NCI-H1694 treated with DMSO at 0.1 percent for 48 hours (cell line): ENCODE measurements around the gene FBXO8.

Experiments used
- DNase-seq: peaks from one replicate; lab custom pipeline; 2025; lab: John Stamatoyannopoulos, UW

Gene FBXO8

DNA sequence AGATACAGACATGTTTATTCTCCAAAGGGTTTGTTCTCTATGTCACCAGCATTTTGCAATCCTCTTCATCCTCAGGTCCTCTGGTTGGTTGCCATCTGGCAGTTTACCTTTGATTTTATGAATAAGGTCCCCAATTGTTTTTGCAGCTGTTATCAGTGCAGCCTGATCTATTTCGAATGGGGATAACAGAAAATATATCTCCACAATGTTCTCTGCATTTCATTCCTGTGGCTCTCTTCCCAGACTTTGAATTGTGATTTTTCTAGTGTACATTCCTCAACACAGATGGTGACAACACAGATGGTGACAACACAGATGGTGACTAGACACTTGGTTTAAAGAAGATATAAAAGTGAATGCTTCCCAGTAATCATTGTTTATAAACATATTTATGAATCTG, 74.1 kb downstream of the FBXO8 start:
- DNase-seq, result no peak

DNA sequence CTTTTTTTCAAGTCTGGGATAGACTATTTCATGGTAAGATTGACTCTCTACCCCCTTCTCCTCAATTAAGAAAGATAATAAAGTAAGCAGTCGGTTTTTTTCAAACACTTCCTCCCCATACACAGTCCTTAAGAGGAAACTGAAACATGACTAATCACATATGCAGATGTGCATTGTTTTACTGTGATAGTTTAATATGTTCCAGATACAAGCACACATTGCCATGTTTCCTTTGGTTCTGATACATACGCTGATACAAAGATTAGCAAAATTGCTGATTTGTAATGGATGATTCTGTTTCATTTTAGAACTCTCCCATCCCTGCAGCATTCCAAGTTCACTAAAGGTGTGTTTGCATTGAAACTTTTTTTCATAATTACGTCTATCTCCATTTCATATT, 76.1 kb downstream of the FBXO8 start:
- DNase-seq, result no peak

DNA sequence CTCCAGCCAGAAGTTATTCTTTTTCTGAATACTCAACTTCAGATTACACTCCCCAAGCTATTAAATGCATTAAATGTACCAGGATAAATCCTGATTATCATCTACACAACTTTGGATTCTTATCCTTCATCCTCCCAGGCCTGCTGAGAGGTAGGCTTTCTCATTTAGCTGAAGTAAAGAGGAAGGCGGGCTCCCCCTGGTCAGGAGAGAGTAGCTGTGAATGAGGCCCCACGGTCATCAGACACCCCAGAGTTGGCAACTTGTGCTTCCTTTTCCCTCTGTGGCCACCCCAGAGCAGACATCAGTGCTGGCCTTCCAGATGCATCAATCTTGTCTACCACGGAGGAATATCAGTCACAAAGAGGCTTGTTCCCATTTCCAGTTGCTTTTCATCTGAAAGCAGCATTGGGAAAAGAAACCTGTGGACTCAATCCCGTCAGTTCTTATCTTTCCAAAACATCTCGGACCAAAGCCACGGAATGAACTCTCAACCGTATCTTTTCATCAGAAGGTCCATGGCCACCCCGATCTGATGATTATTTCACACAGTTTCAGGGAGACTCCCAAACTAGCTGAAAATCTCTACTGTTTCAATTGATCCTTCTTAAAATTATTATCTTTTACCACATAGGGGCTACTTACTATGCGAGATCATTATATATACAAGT, 79.2 kb downstream of the FBXO8 start:
- DNase-seq, result no peak

DNA sequence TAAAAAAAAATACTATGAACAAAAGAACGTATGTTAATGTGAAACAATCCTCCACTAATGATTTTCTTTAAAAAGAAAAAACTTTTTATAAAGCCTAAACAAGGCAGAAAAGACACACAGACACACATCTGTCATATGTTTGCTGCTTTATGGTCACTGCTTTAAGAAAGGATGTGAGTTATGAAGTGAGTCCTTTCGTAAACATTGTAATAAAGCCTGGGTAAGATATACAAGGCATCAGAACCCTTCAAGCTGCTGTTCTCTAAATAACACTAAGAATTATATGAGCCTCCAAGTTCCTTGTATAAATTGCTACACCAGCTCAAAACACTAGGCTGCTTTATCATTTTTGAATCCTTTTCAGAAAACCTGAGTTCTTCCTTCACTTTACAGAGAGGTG, 81.6 kb downstream of the FBXO8 start:
- DNase-seq, result no peak

DNA sequence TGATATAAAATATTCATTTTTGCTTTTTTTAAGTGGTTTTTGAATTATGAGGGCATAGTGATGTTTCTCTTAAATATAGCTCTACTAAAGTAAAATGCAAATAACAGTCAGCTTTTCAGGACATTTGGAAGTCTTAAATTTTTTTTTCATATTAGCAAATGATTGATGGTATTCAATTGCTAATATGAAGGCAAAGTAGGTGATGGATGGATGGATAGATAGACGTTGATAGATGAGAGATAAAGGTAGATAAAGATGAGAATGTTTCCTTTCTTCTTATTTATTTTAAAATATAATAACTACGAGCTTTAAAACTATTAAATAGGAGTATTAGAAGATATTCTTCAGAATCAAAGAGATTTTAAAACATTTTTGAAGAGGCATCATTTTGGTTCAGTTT, 83.7 kb downstream of the FBXO8 start:
- DNase-seq, result no peak

DNA sequence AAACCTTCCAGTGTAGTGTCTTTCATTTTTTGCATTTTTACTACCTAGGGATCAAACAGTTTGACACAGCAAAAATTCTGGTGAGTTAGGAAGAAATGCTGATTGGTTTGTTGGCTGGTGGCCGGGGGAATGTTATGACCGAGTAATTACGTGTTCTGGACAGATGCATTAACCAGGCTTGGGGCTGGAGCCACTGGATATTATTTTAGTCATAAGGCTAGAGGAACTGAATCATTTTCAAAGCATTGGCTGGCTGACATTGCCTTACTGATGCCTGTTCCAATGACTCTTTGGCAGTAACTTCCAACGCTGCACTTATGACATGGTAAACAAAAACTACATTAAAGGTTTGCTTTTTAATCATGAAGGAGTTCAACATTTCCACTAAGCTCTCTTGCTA, 84.6 kb downstream of the FBXO8 start:
- DNase-seq, result no peak

DNA sequence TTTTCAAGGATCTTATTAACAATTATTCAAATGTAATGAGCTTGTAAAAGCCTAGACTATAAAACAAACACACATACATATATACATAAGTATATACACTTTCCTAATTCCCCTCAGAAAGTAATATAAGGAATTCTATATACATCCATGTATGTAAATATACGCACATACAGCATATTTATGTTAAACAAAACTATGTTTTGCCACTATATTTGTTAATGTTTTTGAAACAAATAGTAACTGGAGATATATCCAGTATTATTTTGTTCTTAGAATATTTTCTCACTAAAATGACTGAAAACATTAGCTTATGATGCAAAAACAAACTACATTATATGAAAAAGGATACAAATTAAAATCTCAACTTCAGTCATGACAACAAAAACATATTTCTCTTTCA, 85.1 kb downstream of the FBXO8 start:
- no peak for DNase-seq

DNA sequence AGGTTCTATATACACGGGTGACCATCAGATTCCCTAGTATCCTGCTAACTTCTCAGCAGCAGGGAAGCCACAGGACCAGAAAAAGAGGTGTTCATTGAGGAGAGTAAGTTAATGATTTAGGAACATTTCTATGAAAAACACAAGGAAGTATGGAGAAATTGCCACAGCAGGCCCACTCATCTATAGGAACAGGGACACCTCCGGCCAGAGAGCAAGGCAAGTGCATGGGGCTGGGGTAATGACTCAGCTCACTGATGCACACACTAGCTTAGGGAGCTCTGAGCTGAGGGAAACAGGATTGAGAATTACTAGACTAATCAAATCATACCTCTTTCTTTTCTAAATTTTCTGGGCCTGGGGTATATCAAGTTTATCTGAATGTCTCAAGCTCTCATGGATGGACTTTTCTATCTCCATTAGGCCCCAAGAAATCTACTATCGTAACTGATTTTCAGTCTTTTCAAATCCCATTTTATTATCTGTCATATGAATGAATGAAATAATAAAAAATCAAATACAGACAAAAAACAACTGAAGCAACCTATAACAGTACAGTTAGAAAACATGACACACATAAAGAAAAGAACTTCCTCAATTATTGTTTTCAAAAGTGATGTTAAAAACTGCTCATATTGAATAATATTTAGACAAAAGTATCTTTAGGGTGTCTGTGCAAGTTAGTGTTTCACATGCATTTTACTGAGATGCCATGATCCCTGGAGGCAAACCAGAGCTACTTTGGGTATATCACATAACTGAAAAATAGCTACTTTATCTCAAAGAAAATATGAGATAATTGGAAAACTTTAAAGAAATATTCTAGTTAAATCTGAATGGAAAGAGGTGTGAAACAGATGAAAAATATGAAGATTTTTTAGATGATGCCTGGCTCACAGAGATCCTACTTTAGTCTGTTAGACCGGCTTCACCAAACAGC, 89.8 kb downstream of the FBXO8 start:
- no peak for DNase-seq

DNA sequence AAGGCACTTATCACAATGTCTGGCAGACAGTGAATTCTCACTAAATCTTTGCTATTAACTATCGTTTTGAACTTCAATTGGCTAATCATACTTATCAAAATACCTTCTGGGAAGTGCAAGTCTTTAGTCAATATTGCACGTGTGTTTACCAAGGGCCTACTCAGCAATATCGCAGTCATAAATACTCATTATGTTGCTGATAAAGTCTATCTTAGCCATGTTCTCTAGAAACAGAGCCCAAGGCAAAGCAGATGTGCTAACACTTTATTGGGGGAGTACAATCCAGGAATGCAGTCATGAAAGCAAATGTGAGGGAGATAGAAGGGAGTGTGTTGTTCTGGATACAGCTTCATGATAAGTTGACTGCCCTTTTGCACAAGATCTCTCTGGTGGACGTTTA, 90.5 kb downstream of the FBXO8 start:
- DNase-seq, result no peak

DNA sequence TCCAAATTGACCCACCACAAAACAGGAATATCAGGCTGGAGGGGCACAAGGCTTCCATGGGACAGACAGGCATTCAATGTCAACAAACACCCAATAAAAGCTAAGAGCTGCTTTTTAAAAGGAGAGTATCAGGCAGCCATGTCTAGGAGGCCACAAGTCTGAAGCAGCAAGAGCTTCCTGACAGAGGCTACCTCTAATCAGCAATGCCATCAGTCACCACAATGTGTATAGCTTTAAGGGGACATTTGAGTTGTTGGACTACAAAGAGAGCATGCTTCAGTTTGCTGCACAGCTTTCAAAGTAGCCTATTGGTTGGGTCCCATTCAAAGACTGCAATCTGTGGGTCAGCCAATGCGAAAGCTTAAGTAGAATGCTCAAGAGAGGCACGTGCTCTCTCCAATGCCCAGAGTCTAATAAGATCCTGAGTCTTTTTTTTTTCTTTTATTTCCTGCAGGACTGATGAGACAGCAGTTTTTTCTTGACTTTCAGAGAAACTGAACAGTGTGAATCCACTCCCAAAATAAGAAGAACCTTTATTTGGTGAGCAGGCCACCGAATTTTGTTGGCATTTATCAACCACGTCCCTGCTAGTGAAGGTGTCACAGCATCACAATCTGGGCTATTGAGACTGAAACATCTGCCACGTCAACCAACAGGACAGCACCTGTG, 92.5 kb downstream of the FBXO8 start:
- DNase-seq, result no peak

DNA sequence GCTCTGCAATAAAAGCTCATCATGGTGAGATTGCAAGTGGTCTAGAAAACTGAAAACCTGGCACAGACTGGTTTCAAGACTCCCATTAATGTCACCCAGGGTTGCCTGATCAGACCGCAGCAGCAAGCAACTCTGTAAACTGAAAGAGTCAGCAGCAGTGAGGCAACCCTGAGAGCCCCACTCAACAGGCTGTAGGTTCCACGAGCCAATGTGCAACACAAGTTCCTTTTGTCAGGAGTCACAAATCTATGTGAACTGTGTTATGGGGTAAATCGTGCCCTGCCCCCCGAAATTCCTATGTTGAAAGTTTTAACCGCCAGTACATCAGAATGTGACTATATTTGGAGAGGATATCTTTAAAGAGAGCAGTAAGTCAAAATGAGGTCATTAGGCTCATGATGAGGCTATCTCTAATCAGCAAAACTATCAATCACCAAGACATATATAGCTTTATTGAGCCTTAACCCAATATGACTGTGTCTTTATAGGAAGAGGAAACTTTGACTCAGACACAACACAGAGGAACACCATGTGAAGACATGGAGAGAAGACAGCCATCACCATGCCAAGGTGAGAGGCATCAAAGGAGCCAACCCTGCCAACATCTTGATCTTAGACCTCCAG, 94.0 kb downstream of the FBXO8 start:
- DNase-seq, result no peak
